EH (cell line): ENCODE measurements around the gene ZNF654.
"Not testable (repeated sequence)": the region's sequence is repeated elsewhere in the genome, so short reads cannot be mapped to it uniquely, and the experiment has no call there.

Source experiments
- DNase-seq: peaks from one replicate; pipeline ENCODE4 v3.0.0-alpha.2; 2015; ENCODE audit warnings: low read depth

Gene ZNF654

GRCh38 chr3:88142094-88142624 is 83.1 kb downstream of the ZNF654 start:
- peak; percentile 74 for DNase-seq

- no peak for DNase-seq
Observed at GRCh38 chr3:88147261-88147660, 88.2 kb downstream of the ZNF654 start.

GRCh38 chr3:88148651-88149050 is 89.6 kb downstream of the ZNF654 start:
- DNase-seq, result no peak

- peak; percentile 34 for DNase-seq
Observed at GRCh38 chr3:88149101-88149508, 90.0 kb downstream of the ZNF654 start.

- DNase-seq, result peak; percentile 91
Observed at GRCh38 chr3:88149509-88150362, 90.7 kb downstream of the ZNF654 start, which contains the start of gene C3orf38. Gene C3orf38, plus strand, starts transcription at chr3:88149959. Its CDS starts 94 bp downstream, at chr3:88150053.

GRCh38 chr3:88150371-88150770 is 91.3 kb downstream of the ZNF654 start:
- DNase-seq, result no peak

GRCh38 chr3:88150806-88151205 is 91.8 kb downstream of the ZNF654 start:
- peak; percentile 12 for DNase-seq

- DNase-seq, result peak; percentile 16
Observed at GRCh38 chr3:88151358-88151757, 92.3 kb downstream of the ZNF654 start.

GRCh38 chr3:88152841-88153240 is 93.8 kb downstream of the ZNF654 start:
- DNase-seq, result no peak

GRCh38 chr3:88166419-88166971 is 107.4 kb downstream of the ZNF654 start:
- DNase-seq, result no peak

- no peak for DNase-seq
Observed at GRCh38 chr3:88167173-88167572, 108.1 kb downstream of the ZNF654 start.

- no peak for DNase-seq
Observed at GRCh38 chr3:88167704-88168103, 108.6 kb downstream of the ZNF654 start.

GRCh38 chr3:88168171-88168570 is 109.1 kb downstream of the ZNF654 start:
- no peak for DNase-seq

- DNase-seq, result peak; percentile 68
Observed at GRCh38 chr3:88180398-88180999, 121.4 kb downstream of the ZNF654 start.

- DNase-seq, result not testable (repeated sequence)
Observed at GRCh38 chr3:88182165-88182918, 123.3 kb downstream of the ZNF654 start.

- DNase-seq, result peak; percentile 17
Observed at GRCh38 chr3:88188436-88188835, 129.4 kb downstream of the ZNF654 start.

GRCh38 chr3:88189361-88189810 is 130.3 kb downstream of the ZNF654 start:
- no peak for DNase-seq

- no peak for DNase-seq
Observed at GRCh38 chr3:88191872-88192409, 132.9 kb downstream of the ZNF654 start.

GRCh38 chr3:88192631-88193030 is 133.6 kb downstream of the ZNF654 start:
- no peak for DNase-seq
